Suprapubic skin (tissue), 4 donors: ENCODE measurements around the gene SLC26A2. TPM values are rescaled to one million over a fixed set of nuclear protein-coding genes. Genes with fewer than 3 reads are reported as not detected.
"Not testable (repeated sequence)": the region's sequence is repeated elsewhere in the genome, so short reads cannot be mapped to it uniquely, and the experiment has no call there.

ENCODE experiments used
- DNase-seq, 2 donors: peaks; one replicate each; pipeline ENCODE4 v3.0.0-alpha.2; 2019; ENCODE audit warnings: low spot score in 2 of 2
- H3K27ac ChIP-seq: fragments of 200-600 bp; sonication (generic); one replicate; pipeline ENCODE4 v1.5.1; 2019
- H3K27me3 ChIP-seq: fragments of 200-600 bp; sonication (generic); one replicate; pipeline ENCODE4 v1.5.1; 2019
- H3K36me3 ChIP-seq: fragments of 200-600 bp; sonication (generic); one replicate; pipeline ENCODE4 v1.5.1; 2019
- H3K4me1 ChIP-seq: fragments of 200-600 bp; sonication (generic); one replicate; pipeline ENCODE4 v1.5.1; 2019
- H3K4me3 ChIP-seq: fragments of 200-600 bp; sonication (generic); one replicate; pipeline ENCODE4 v1.5.1; 2019; ENCODE audit warnings: mild to moderate bottlenecking
- H3K9me3 ChIP-seq: fragments of 200-600 bp; sonication (generic); one replicate; pipeline ENCODE4 v1.5.1; 2019
- EP300 ChIP-seq: sonication (generic); formaldehyde crosslinking; IDR thresholded peaks from one replicate; pipeline ENCODE4 v1.6.1; 2017; ENCODE audit warnings: antibody characterized with exemption
- POLR2A ChIP-seq, 2 donors: fragments of 450-650 bp; IDR thresholded peaks; one replicate each; pipeline ENCODE4 v1.6.1; 2017; ENCODE audit warnings: antibody characterized with exemption in 2 of 2, mild to moderate bottlenecking in 2 of 2, moderate library complexity in 2 of 2
- POLR2AphosphoS5 ChIP-seq, 3 donors: sonication (generic); formaldehyde crosslinking; IDR thresholded peaks; one replicate each; pipeline ENCODE4 v1.6.1; 2017; ENCODE audit warnings: antibody characterized with exemption in 3 of 3
- WGBS: methylation state at CpG from one replicate; pipeline ENCODE4 v1.1.5; 2018; 5-methylcytosine and 5-hydroxymethylcytosine counted together
- total RNA-seq, 4 donors: library from RNA; depleted of rRNA; stranded (reverse); fragments of >200 nt; gene quantifications; one replicate each; pipeline ENCODE4 v1.1.0, GENCODE V29; 2016
- TF ChIP-seq, protein P1 (sequence below), 2 donors: fragments of 200-600 bp in 1 of 2; fragments of 450-650 bp in 1 of 2; sonication (generic) in 1 of 2; IDR thresholded peaks; one replicate each; pipeline ENCODE4 v1.5.1; 2016 to 2019; ENCODE audit warnings: antibody characterized with exemption in 2 of 2, mild to moderate bottlenecking in 1 of 2, moderate library complexity in 1 of 2

Gene SLC26A2
- total RNA-seq, 4 donors from 2014 or later = 29.9 to 62.2 (median 46.0) TPM

DNA sequence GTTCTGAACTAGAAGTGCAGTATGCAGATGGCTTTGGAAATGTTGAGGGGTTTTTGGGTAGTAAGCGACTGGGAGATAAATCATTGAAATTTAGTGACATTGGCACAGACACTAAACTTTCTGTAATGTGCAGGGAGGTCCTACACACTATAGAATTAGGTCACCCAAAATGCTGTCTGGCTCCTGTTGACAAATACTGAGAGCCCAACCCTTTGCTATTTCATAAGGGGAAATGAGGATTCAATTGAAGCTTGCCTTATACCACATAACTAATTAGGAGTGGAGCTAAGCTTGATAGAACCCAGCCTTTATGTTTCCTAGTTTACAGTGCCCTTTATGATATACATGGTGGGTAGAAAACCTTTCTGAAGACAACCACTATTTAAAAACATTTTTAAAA, 62.6 kb downstream of the SLC26A2 start:
- peaks cover 24% of the 10 kb centered on the region for H3K4me1 ChIP-seq
- WGBS = 95% methylated on average over 1 of the region's 1 CpG
- H3K36me3 ChIP-seq = peaks cover 84% of the 10 kb centered on the region
- H3K27me3 ChIP-seq = no peaks in the 10 kb centered on the region
- no peaks in the 10 kb centered on the region for H3K9me3 ChIP-seq
- TF ChIP-seq, protein P1, sequence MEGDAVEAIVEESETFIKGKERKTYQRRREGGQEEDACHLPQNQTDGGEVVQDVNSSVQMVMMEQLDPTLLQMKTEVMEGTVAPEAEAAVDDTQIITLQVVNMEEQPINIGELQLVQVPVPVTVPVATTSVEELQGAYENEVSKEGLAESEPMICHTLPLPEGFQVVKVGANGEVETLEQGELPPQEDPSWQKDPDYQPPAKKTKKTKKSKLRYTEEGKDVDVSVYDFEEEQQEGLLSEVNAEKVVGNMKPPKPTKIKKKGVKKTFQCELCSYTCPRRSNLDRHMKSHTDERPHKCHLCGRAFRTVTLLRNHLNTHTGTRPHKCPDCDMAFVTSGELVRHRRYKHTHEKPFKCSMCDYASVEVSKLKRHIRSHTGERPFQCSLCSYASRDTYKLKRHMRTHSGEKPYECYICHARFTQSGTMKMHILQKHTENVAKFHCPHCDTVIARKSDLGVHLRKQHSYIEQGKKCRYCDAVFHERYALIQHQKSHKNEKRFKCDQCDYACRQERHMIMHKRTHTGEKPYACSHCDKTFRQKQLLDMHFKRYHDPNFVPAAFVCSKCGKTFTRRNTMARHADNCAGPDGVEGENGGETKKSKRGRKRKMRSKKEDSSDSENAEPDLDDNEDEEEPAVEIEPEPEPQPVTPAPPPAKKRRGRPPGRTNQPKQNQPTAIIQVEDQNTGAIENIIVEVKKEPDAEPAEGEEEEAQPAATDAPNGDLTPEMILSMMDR (IDR thresholded peaks at IDR 0.05) = no peak
- TF ChIP-seq EP300 = no peak
- TF ChIP-seq POLR2AphosphoS5 (IDR thresholded peaks at IDR 0.05) = no peak
- no peak for TF ChIP-seq POLR2A (IDR thresholded peaks at IDR 0.05)
- DNase-seq = no peak
- no peak overlapping the region for H3K27ac ChIP-seq
- H3K4me3 ChIP-seq = no peak overlapping the region

DNA sequence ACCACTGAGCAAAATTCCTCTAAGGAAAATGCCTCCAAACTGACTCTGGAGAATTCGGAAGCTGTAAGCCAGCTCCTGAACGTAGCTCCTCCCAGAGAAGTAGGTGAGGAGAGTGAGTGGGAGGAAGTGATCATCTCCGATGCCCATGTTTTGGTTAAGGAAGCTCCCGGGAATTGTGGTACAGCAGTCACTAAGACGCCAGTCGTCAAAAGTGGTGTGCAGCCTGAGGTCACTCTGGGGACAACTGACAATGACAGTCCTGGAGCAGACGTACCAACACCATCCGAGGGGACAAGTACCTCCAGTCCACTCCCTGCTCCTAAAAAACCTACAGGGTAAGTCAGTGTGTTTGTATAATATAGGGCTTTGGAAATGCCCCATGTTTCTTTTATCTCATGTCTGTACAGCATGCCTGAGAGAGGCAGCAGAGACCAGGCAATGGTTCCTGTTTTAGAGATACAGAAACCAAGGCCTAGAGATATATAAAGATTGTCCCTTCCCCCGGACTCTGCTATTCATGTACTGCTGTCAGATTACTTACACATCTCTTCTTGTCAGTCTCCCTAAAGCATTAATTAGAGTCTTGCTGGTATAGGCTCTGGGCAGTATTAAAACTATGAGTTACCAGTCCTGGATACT, 63.9 kb downstream of the SLC26A2 start:
- 70% methylated on average over 9 of the region's 9 CpGs for WGBS
- H3K4me1 ChIP-seq = peaks cover 24% of the 10 kb centered on the region
- DNase-seq = no peak
- no peaks in the 10 kb centered on the region for H3K27me3 ChIP-seq
- peaks cover 74% of the 10 kb centered on the region for H3K36me3 ChIP-seq
- H3K9me3 ChIP-seq = no peaks in the 10 kb centered on the region
- no peak overlapping the region for H3K4me3 ChIP-seq
- TF ChIP-seq POLR2A (IDR thresholded peaks at IDR 0.05) (no peak), POLR2AphosphoS5 (IDR thresholded peaks at IDR 0.05) (no peak), EP300 (no peak)
- TF ChIP-seq, protein P1 (IDR thresholded peaks at IDR 0.05) = no peak
- H3K27ac ChIP-seq = no peak overlapping the region

DNA sequence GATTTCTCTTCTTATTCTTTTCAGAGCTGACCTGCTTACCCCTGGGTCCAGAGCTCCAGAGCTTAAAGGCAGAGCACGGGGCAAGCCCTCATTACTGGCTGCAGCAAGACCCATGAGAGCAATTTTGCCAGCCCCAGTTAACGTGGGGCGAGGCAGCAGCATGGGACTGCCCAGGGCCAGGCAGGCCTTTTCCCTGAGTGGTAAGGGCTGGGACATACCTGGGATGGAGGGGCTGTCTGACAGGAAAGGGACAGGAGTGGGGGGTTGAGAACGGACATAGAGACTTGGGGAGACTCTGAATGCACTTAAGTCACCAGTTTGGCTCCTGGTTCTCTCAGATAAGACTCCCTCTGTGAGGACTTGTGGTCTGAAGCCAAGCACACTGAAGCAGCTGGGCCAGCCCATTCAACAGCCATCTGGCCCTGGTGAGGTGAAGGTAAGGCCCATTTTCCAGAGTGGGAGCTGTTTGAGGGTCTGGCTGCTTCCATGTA, 66.2 kb downstream of the SLC26A2 start:
- H3K27ac ChIP-seq = no peak overlapping the region
- no peak overlapping the region for H3K4me3 ChIP-seq
- no peaks in the 10 kb centered on the region for H3K9me3 ChIP-seq
- DNase-seq = no peak
- TF ChIP-seq, protein P1 (IDR thresholded peaks at IDR 0.05) = no peak
- TF ChIP-seq POLR2AphosphoS5 (IDR thresholded peaks at IDR 0.05) = no peak
- no peak for TF ChIP-seq POLR2A (IDR thresholded peaks at IDR 0.05)
- TF ChIP-seq EP300 = no peak
- peaks cover 80% of the 10 kb centered on the region for H3K36me3 ChIP-seq
- peaks cover 17% of the 10 kb centered on the region for H3K4me1 ChIP-seq
- H3K27me3 ChIP-seq = no peaks in the 10 kb centered on the region
- WGBS = 89% methylated on average over 4 of the region's 4 CpGs

DNA sequence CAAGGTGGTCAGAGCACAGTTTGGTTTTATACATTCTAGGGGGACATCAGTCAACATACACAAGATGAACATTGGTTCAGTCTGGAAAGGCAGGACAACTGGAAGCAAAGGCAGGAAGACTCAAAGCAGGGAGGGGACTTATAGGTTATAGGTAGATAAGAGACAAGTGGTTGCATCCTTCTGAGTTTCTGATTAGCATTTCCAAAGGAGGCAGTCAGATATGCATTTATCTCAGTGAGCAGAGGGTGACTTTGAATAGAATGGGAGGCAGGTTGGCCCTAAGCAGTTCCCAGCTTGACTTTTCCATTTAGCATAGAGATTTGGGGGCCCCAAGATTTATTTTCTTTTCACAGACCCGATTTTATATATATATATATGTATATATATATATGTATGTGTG, 67.5 kb downstream of the SLC26A2 start:
- not testable (repeated sequence) for H3K27me3 ChIP-seq, H3K4me1 ChIP-seq, H3K4me3 ChIP-seq, H3K27ac ChIP-seq, DNase-seq, H3K9me3 ChIP-seq
- H3K36me3 ChIP-seq = peaks cover 87% of the 10 kb centered on the region
- WGBS = 67% methylated on average over 1 of the region's 1 CpG

DNA sequence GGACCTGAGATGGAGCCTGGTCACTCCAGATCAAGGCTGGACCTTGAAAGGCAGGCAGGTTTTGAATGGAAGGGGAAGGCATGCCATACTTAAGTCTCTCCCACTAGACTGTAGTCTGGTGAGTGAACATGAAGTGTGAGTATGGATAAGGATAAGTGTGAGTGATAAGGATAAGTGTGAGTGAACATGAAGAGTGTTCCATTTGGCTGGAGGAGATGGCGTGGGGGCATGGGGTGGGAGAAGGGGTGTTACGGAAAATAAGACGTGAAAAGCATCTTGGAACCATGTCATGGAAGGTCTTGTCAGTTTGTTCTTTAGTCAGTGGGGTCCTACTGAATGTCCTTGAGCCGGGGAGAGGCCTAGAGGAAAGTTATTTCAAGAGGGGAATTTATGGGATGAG, 72.8 kb downstream of the SLC26A2 start:
- WGBS = 96% methylated on average over 4 of the region's 4 CpGs
- no peak overlapping the region for H3K4me3 ChIP-seq

More for the DNA sequence above, 72.8 kb downstream of the SLC26A2 start:
- H3K27ac ChIP-seq = no peak overlapping the region
- H3K27me3 ChIP-seq = no peaks in the 10 kb centered on the region
- peaks cover 92% of the 10 kb centered on the region for H3K36me3 ChIP-seq
- no peaks in the 10 kb centered on the region for H3K9me3 ChIP-seq
- no peak for TF ChIP-seq EP300
- TF ChIP-seq POLR2A (IDR thresholded peaks at IDR 0.05) = no peak
- TF ChIP-seq, protein P1 (IDR thresholded peaks at IDR 0.05) = no peak
- TF ChIP-seq POLR2AphosphoS5 (IDR thresholded peaks at IDR 0.05) = no peak
- no peak for DNase-seq
- no peaks in the 10 kb centered on the region for H3K4me1 ChIP-seq
